Activated T-helper 1 cell treated with anti-CD3 and anti-CD28 coated beads, Interleukin-2, amount 50 U/mL, for 16 hours (primary cell): ENCODE measurements around the gene KRTAP13-2.

Experiments used
- DNase-seq, 2 donors: peaks; one replicate each; pipeline ENCODE4 v3.0.0-alpha.2; 2020; ENCODE audit warnings: low read depth in 1 of 2, low spot score in 1 of 2

Gene KRTAP13-2

GRCh38 chr21:30329203-30329875, 42.7 kb downstream of the KRTAP13-2 start:
- DNase-seq: no peak

DNA sequence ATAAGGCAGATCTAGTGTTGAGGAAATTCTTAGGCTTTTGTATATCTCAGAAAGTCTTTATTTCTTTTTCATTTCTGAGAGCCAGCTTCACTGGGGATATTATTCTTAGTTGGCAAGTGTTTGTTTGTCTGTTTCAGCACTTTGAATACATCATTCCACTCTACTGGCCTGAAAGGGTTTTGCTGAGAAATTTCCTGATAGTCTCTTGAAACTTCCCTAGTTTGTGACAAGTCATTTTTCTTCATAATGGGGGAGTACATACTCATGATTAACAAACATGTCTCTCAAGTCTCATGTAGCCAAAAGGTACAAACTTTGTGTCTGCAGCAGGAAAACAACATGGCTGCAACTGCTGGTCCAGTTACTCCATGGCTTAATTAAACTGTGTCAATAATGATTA, 45.7 kb downstream of the KRTAP13-2 start:
- DNase-seq: no peak
